ENCODE results near the gene NEUROG1. TPM values are rescaled to one million over a fixed set of nuclear protein-coding genes. Genes with fewer than 3 reads are reported as not detected.

NEUROG1 gene
- total RNA-seq, 4 donors from 2014 or later = not detected

DNA sequence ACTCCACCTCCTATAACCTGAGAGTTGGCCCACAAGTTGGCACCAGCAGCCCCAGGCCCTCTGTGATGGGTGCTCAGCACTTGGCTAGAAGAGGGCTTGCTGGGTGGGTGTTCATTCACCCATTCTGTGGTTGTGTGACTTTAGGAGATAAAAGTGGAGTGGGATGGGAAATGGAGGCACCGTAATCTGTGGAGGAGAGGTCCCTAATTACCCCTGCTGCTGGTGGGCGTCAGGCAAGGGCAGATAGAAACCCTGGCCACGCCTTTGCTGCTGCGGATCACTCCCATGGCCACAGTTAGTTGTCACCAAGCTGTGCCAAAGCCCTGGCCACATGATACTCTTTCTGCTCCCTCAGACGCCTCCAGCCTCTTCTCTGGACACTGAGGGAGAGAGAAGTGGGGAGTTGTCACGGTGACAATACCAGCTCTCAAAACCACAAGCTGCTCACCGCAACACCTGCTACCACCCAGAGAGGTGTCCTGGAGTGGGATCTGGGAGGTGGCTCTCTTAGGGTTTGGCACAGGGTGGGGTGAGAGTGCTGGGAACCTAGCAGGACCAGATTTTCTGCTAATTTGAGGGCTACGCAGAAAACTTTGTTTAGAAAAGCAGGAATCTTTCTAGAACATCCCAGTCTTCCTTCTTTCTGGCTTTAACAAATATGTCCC, 12.0 kb upstream of the NEUROG1 start:
- no peak for DNase-seq (ENCODE audit: extremely low spot score)
- H3K4me3 ChIP-seq = no peak overlapping the region
- peaks cover 17 to 22% (median 19%) of the 10 kb centered on the region in 4 donors for H3K4me1 ChIP-seq
- H3K27ac ChIP-seq (replicated peaks in 1 of 4) = no peak overlapping the region
- WGBS = 66% methylated on average over 8 of the region's 8 CpGs
- peaks cover 0 to 88% (median 26%) of the 10 kb centered on the region in 4 donors for H3K27me3 ChIP-seq
- TF ChIP-seq POLR2A (IDR thresholded peaks at IDR 0.05; ENCODE audit: low read depth) (no peak), POLR2AphosphoS5 (IDR thresholded peaks at IDR 0.05) (no peak), EP300 (IDR thresholded peaks at IDR 0.05) (no peak)
- TF ChIP-seq, protein P1, sequence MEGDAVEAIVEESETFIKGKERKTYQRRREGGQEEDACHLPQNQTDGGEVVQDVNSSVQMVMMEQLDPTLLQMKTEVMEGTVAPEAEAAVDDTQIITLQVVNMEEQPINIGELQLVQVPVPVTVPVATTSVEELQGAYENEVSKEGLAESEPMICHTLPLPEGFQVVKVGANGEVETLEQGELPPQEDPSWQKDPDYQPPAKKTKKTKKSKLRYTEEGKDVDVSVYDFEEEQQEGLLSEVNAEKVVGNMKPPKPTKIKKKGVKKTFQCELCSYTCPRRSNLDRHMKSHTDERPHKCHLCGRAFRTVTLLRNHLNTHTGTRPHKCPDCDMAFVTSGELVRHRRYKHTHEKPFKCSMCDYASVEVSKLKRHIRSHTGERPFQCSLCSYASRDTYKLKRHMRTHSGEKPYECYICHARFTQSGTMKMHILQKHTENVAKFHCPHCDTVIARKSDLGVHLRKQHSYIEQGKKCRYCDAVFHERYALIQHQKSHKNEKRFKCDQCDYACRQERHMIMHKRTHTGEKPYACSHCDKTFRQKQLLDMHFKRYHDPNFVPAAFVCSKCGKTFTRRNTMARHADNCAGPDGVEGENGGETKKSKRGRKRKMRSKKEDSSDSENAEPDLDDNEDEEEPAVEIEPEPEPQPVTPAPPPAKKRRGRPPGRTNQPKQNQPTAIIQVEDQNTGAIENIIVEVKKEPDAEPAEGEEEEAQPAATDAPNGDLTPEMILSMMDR (IDR thresholded peaks at IDR 0.05) = no peak
- H3K9me3 ChIP-seq = no peaks in the 10 kb centered on the region
- intact Hi-C loops (cut with DNase I) = no loop called here
- H3K36me3 ChIP-seq = no peaks in the 10 kb centered on the region

DNA sequence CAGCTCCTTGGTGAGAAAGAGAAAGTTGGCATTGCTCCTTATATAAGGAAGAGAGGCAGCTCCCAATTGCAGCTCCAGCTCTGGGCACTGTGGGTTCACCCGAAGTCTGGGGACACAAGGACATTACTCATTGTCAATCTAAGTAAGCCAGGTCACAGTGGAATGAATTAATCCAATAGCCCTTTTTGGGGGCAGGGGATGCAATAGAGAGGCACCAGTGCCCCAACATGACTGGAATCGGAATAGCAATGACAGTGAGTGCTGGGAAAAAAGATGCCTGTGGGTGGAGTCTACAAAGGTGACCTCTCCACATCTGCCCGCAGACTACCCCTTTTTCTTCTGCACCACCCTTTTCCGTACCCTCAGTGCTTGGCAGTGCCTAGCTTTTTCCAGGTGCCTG, 11.1 kb upstream of the NEUROG1 start:
- Histone ChIP-seq H3K27ac (replicated peaks in 1 of 4) (no peak overlapping the region), H3K4me3 (no peak overlapping the region), H3K27me3 (peaks cover 0 to 88% (median 27%) of the 10 kb centered on the region in 4 donors), H3K36me3 (no peaks in the 10 kb centered on the region), H3K9me3 (no peaks in the 10 kb centered on the region), H3K4me1 (peaks cover 17 to 22% (median 19%) of the 10 kb centered on the region in 4 donors)
- TF ChIP-seq EP300 (IDR thresholded peaks at IDR 0.05) = no peak
- no peak for TF ChIP-seq POLR2AphosphoS5 (IDR thresholded peaks at IDR 0.05)
- TF ChIP-seq POLR2A (IDR thresholded peaks at IDR 0.05; ENCODE audit: low read depth) = no peak
- TF ChIP-seq, protein P1 (IDR thresholded peaks at IDR 0.05) = no peak
- intact Hi-C loops (cut with DNase I) = no loop called here
- WGBS = 74% methylated on average over 4 of the region's 4 CpGs
- no peak for DNase-seq (ENCODE audit: extremely low spot score)

DNA sequence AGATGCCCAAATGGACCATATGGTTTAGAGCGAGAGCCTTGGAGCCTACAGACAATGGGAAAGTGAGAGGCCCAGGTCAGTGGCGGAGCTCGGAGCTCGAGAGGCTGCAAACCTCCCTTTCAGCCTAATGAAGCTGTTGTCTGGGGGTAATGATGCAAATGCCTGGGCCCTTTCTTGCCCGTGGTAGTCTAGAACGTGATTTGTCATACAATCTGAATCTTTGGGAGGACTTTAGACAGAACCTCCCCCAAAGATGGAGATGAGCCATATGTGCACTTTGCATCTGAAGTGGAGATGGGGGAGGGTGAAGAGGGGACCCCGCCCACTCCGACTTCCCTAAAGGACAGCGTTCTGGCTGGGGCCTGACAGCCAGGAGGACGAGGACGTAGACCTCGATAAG, 10.3 kb upstream of the NEUROG1 start:
- no peak for TF ChIP-seq POLR2A (IDR thresholded peaks at IDR 0.05; ENCODE audit: low read depth)
- TF ChIP-seq, protein P1 (IDR thresholded peaks at IDR 0.05) = no peak
- TF ChIP-seq EP300 (IDR thresholded peaks at IDR 0.05) = no peak
- TF ChIP-seq POLR2AphosphoS5 (IDR thresholded peaks at IDR 0.05) = no peak
- DNase-seq (ENCODE audit: extremely low spot score) = no peak
- no peak overlapping the region for H3K4me3 ChIP-seq
- H3K4me1 ChIP-seq = peaks cover 17 to 22% (median 19%) of the 10 kb centered on the region in 4 donors
- H3K9me3 ChIP-seq = no peaks in the 10 kb centered on the region
- WGBS = 77% methylated on average over 11 of the region's 12 CpGs
- no peak overlapping the region for H3K27ac ChIP-seq (replicated peaks in 1 of 4)
- intact Hi-C loops (cut with DNase I) = no loop called here
- peaks cover 0 to 96% (median 30%) of the 10 kb centered on the region in 4 donors for H3K27me3 ChIP-seq
- H3K36me3 ChIP-seq = no peaks in the 10 kb centered on the region

DNA sequence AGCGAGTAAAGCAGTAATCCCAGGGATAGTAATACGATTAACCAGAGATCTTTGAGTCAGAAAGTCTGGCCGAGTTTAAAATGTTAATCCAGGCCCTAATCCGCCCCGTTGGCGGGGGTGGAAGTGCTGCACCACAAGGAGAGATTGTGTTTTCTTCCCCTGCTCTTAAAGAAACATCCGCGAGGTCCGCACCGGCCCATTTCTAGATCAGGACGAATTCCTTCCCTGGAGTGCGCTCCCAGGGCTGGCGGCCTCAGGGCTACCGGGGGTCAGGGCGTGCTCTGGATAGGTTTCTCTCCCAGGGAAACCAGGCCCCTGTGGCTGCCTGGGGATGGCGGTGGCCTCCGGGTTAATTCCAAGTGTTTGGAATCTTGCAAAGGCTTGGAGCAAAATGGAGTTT, 9.3 kb upstream of the NEUROG1 start:
- no peak for DNase-seq (ENCODE audit: extremely low spot score)
- H3K27ac ChIP-seq (replicated peaks in 1 of 4) = no peak overlapping the region
- intact Hi-C loops (cut with DNase I) = no loop called here
- no peaks in the 10 kb centered on the region for H3K9me3 ChIP-seq
- TF ChIP-seq, protein P1 (IDR thresholded peaks at IDR 0.05) = no peak
- TF ChIP-seq POLR2A (IDR thresholded peaks at IDR 0.05; ENCODE audit: low read depth) (no peak), POLR2AphosphoS5 (IDR thresholded peaks at IDR 0.05) (no peak), EP300 (IDR thresholded peaks at IDR 0.05) (no peak)
- peaks cover 0 to 96% (median 31%) of the 10 kb centered on the region in 4 donors for H3K27me3 ChIP-seq
- WGBS = 59% methylated on average over 16 of the region's 17 CpGs
- H3K4me3 ChIP-seq = peak overlapping the region in 1 of 4 donors; percentile 48
- no peaks in the 10 kb centered on the region for H3K36me3 ChIP-seq
- H3K4me1 ChIP-seq = peaks cover 17 to 22% (median 19%) of the 10 kb centered on the region in 4 donors
